NCI-H1092 (cell line): ENCODE data around the gene MIAT.

ENCODE experiments used
- DNase-seq: peaks from one replicate; lab custom pipeline; 2025; lab: John Stamatoyannopoulos, UW

The MIAT gene

DNA sequence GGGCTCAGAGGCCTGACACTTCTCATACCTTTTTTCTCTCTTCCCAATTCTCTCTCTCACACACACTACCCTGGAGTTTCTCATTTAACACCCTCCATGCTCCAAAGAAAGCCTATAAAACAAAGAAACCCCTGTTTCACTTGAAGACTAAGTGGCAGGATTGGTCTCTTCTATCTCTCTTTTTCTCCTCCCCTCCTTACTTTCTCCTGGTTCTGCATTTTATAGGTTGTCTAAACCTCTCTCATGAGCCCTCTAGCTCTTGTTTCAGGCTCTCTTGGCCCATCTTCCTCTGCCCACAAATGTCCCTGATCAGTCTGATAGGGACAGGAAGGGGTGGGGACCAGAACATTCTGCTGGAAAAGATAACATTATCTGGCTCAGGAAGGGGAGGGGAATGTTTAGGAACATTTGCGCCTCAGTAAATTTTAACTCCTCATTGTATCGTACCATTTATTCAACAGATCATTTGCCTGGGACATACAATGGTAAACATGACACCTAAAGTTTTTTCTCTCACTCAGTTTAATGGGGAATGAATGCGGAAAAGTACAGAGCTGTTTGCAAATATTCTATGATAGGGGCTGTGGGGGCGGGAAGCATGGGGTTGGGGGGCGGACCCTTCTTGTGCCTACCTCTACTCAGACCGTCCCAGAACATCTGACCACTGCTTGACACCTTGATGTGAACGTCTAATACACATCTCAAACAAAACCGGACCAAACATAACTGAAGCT lies 24.8 kb upstream of the MIAT start:
- DNase-seq: no peak

DNA sequence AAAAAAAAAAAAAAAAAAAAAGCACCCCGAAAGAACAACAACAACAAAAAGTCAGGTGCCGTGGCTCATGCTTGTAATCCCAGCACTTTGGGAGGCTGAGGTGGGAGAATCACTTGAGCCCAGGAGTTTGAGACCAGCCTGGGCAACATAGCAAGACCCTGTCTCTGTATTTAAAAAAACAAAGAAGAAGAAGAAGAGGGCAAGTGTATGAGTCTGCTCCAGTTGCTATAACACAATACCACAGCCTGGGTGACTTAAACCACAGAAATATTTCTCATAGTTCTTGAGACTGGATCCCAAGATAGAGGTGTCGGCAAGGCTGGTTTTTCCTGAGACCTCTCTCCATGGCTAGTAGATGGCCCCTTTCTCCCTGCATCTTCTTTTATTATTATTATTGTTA lies 23.2 kb upstream of the MIAT start:
- DNase-seq: no peak

DNA sequence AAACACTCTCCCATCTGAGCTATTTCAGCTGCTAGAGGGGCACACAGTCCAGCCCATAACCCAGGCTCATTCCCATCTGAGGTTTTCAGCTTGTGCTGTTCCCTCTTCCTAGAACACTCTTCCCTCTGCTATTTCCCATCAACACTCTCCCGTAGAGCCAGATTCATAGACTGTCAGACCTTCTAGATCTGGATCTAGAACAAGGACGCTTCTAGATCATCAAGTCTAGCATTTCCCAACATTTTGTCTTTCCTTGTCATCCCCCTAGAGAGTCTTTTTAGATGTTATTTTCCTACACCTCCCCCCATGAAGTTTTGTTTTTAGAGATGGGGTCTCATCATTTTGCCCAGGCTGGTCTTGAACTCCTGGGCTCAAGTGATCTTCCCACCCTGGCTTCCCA lies 22.3 kb upstream of the MIAT start:
- no peak for DNase-seq

DNA sequence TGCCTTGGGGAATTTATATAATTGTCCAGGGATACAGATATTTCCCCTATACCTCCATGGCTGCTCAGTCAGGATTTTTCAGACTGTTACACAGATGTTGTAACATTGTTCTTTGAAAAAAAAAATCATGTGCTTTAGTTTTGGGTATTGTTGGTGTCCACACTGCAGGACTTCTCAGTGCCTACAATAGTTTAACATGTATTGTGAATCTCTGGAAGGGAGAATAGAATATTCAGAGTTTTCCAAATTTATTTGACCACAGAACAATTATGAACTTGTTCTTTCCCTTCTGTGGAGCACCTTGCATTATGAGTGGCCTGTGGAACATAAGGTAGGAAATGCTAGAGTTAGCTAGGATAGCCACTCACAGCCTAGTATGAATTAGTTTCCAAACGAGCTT lies 21.1 kb upstream of the MIAT start:
- DNase-seq: no peak

DNA sequence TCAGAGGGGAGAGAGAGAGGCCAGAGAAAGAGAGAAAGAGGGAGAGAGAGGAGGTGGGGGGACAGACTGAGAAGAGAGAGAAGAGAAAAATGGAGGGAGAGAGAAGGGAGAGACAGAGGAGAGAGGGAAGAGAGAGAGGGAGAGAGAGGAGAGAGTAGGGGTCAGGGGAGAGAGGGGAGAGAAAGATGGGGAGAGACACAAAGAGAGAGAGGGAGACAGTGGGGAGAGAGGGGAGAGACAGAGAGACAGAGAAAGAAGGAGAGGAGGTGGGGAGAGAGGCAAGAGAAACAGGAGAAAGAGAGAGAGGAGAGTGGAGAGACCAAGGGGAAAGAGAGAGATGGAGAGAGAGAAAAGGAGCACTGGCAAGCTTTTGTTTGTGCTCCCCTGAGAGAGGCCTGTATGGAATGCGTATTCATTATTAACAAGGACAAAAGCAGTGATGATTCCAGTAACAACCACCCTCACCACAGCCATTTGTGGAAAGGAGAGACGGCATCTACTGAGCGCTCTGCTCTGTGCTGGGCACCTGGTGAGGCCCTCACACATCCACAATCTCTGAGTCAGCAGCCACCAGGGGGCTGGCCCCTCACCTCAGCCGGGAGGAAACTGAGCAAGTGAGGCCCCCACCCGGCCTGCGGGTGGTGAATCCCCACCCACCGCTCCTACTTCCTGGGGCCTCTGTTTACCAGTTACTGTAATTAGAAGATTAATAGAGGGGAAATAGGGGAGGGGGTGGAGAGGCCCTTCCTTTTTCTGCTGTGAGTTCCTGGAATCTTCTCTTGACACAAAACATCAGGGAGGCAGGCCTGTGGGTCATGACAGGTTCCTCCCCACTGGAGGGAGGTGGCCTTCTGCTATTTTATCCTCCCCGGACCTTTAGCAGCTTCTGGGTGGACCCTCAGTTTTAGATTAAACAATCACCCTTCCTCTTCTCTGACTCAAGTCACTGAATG lies 14.6 kb upstream of the MIAT start:
- DNase-seq: no peak

DNA sequence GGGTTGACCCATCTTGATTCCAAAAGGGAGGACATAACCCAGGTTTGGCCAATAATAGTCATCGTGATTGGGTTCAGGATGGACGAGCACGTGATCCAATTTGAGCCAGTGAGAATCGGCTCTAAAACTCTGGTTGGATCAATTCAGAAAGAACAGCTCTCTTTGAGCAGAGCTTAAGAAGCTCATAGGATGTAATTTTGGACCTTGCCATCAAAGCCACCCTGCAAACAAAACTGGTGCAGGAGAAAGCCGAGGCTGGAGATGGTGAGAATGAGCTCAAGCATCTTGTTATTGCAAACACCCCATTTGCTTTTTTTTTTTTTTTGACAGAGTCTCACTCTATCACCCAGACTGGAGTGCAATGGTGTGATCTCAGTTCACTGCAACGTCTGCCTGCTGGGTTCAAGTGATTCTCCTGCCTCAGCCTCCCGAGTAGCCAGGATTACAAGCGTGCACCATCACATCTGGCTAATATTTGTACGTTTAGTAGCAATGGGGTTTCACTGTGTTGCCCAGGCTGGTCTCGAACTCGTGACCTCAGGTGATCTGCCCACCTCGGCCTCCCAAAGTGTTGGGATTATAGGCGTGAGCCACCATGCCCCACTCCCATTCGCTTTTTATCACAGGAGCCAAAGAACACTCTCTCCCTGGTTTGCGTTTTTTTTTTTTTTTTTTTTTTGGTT lies 13.8 kb upstream of the MIAT start:
- DNase-seq: no peak

DNA sequence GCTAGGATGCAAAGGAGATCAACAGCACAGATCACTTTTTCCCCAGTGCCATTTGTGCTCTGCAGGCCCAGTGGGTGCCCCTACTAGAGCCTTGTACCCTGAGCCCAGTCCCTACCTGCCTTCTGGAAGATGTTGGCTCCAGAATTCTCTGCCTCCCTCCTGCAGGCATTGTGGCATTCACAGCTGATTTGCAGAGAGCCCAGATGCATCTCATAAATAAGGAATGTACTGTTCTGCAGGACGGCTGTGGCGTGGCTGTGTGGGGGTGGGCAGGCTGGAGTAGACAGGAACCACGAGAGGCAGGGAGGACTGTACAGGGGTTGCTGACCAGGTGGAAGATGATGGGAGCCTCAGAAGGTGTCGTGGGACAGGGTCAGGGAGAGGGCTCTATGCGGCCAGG lies 11.2 kb upstream of the MIAT start:
- no peak for DNase-seq

DNA sequence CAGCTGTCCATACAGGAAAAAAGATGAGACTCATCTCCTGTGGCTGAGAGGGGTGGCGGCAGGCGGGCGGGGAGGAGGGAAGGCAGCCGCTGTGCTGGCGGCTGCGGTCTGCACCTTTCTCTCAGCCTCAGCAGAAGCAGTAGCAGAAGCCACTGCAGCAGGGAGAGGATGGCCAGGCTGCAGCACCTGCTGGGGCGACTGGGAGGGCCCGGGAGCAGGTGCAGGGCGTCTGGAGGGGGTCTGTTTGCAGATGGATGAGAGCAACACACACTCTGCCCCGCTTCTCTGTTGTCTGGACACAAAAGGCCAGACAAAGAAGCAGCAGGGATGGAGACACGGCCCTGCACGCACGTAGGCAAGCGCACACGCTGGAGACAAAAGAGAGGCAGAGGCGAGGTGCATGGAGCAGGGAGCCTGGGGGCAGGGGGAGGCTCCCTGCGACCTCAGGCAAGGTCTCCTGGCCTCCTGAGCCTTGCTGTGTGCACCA lies 9.3 kb upstream of the MIAT start:
- peak; percentile 97 for DNase-seq

DNA sequence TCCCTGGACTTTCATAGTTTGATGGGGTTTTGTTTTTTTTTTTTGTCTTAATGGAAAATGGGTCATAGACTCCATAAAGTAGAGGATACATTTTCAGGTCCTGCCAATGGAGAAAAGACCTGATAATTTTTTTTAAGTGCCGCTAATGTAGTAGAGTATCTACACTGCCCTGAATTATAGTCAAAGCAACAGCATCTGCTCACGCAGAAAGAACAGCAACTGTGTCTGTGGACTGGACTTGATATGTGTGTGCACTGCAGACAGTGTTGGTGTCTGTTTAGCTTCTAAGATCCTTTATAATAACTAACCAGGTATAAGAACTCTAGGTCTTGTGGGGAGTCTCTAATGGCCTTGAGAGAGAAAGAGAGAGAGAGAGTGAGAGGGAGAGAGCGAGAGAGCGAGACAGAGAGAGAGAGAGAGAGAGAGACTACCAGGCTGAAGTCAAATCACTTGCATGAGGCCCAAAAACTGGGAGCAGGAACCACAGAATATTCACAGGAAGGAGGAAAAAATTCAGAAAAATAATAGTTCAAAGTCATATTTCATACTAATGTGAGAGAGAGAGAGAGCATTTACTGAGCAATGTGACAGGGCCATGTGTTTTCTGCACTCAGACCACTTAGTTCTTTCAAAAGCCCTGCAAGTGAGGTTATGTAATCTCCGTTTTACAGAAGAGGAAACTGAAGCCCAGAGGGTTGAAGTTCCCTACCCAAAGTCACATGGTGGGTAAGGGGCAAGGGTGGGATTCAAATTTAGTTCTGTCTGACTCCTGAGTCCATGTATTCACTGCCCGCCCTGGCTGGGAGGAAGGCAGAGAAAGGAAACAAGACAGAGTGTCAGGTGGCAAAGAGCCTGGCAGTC lies 8.6 kb upstream of the MIAT start:
- no peak for DNase-seq

DNA sequence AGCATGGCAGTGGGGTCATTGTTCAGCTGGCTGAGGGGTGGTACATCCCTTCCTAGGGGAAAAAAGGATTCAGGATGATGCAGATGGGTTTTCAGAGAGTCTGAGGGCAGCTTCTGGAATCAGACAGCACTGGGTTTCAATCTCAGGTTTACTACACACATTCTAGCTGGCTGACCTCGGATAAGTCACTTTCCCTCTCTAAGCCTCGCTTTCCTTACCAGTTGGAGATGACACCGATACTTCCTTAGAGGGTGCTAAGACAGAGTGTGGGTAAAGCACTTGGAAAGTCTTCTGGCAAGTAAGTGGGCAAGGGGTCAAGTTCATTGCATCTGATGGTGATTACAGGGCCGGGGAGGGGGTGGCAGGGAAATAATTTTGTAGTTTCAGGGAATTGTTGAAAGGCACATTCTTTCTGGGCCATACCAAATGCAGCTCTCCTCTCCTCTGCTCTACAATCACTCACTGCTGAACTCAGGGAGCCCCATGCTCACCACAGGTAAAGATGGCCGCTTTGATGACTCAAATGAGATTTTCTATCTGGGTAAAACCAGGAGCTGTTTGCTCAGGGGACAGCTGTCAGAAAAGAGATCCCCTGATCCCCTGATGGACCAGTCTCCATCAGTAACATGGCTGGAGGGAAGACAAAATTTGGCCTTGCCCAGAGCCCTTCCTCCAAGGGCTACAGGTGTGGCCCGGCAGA lies 6.5 kb upstream of the MIAT start:
- no peak for DNase-seq

DNA sequence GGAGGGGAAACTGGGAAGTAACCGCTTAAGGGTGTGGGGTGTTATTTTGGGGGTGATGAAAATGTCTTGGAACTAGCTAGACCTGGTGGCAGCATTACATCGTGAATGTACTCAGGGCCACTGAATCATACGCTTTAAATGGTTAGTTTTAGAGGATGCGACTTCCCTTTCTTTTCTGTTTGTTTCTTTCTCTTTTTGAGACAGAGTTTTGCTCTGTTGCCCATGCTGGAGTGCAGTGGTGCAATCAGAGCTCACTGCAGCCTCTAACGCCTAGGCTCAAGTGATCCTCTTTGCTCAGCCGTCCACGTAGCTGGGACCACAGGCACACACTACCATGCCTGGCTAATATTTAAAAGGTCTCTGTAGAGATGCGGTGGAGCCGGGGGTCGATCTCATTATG lies 5.6 kb upstream of the MIAT start:
- DNase-seq: no peak

DNA sequence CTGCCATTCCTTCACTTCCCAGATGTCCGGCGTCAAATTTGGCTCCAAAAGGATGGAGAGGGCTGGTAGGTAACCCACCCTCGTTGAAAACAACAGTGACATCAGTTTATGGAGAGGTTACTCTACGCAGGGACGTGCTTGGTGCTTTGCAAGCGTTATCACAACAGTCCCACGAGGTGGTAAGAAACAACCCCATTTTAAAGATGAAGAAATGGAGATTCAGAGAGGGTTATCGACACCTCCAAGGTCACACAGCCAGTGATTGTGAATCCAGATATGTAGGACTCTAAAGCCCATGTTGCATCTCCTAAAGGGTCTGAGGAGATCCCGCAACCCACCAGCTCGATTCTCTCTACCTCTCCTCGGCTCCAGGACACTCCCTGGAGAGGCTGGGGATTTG lies 773 bp downstream of the MIAT start:
- DNase-seq: no peak

DNA sequence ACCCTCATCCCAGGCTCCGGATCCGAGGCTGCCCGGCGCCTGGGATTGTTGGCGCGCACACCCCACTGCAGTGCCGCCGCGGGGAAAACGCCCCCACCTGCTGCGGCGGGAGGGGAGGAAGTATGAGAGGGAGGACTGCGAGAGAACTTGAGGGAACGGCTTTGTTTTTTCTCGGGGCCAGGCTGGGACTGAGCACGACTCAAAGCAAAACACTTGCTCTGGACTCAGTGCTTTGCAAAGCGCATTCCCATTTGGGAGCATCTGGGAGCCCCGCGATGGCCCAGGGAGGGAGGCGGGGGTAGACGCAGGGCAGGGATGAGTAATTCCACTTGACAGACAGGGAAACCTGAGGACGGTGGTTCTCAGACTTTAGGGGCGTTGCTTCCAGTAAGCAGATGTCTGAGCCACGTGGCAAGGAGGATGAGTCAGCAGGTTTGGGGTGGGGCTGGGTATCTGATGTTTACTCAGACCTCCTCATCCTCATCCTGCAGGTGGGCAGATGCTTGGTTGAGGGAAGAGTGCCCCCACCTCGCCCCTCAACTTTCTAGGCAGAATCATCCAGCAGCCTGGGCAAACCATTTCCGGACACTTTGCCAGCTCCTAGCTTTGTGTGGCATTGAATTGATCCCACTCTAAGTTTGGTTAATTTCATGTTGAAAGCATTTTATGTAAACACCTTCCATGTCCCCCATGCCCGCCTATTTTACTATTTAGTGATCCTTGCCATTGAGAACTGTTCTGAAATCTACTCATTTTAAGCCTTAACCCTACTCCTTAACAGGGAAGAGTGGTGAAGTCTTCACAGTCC lies 1.5 kb downstream of the MIAT start:
- peak; percentile 80 for DNase-seq

DNA sequence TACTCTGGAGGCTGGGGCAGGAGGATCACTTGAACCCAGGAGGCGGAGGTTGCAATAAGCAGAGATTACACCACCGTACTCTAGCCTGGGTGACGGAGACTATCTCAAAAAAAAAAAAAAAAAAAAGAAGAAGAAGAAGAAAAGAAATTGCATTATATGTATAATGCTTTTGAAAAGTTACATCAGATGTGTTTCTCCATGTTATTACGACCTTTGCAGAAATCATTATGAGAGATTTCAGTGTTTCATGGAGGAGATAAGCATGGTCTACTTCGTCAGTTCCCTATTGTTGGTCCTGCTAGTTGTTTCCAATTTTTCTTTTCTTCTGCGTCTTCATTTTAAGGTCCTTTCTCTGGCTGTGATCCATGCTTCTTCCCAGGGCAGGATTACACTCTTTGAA lies 3.0 kb downstream of the MIAT start:
- no peak for DNase-seq

DNA sequence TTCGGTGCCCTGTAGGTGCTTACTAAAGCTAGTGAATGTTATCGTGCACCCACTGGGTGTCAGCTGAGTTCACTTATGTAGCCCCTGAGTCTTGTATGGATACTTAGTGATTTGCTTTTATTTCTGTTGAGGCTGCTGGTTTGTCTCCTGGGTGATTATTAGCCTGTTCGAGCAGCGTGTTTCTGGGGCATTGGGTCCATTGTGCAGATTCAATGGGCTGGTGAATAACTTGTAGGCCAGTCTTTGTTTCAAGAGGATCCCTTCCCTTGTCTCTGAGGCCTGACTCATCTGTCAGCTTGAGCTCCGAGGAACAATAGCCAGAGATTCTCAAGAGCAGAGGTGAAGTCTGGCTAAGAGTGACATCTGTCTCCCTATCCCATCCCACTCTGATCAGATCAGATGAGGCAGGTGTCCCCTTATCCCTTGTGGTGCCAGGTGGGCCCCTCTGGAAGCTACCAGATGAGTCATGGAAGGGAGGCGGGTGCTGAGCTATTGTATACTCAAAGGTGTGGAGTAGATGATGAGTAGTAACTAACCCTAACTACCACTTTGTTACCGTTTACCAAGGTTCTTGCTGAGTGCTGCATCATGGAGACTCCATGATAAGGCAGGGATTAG lies 3.7 kb downstream of the MIAT start:
- DNase-seq: no peak

DNA sequence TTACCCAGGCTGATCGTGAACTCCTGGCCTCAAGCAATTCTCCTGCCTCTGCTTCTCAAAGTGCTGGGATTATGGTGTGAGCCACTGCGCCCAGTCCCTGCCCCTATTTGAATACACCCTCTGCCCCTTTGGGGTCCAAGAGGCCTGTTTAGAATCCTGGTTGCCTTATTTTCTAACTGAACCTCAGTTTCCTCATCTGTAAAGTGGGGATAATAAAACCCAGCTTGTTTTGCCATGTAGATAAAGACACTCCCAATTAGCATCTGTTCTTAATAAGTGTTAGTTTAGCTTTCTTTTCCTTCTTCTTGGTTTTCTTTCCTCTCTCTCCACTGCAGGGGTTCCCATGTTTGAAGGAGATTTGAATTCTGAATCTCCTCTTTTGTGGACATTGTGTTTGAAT lies 4.8 kb downstream of the MIAT start:
- DNase-seq: no peak

DNA sequence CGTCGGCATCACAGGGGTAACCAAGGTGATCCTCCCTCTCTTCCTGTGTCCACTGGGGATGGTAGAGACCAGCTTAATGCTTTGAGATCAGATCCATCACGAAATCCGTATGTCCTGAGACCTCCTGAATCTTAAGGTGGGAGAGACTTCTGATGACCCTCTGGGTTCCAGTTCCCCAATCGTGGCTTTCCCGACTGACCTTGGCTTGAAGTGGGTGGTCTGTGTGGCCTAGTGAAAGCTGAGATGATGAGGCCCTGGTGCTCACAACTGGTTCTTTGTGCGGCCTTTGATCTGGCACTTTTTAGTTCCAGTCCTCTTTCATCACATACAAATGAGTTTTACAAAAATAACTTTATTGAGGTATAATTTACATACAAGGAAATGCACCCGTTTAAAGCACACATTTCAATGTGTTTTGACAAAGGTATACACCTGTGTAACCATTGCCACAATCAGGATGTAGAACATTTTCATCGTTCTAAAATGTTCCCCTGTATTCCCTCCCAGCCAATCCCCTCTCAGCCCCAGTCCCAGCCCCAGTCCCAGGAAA lies 6.1 kb downstream of the MIAT start:
- DNase-seq: no peak

DNA sequence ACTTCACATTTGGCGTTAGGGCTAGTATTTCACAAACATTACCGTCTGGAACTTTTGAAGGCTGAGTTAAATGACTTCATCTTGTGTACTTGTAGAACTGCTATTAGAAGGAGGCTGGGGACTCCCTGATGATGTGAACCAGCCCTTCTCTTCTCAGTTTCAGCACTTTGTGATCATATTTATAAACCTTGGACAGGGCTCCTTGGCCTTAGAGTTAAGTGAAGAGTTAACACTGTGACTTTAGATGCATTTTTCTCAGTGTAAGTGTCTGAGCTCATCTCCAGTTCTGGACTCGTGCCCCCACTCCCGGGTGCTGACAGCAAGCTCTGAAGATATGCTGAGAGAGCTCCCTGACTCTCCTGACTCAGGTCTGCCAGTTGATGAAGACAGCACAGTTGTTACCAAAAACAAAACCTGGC lies 8.4 kb downstream of the MIAT start:
- no peak for DNase-seq

DNA sequence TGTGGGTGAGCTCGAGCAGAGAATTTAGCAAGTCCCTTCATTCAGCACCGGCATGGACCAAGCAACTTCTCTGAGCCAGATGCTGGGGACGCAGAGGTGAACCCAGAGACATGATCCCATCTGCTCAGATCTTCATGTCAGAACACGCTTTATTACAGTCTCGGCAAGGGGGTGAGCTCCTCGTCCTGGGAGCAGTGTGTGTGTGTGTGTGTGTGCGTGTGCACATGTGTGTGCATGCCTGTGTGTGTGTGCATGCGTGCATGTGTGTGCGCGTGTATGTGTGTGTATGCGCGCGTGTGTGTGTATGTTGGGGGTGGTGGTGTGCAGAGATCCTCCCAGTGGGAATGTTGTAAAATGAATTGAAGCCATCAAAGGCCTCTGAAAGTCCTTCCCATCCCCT lies 9.8 kb downstream of the MIAT start:
- DNase-seq: no peak
